ENCODE results near the gene COQ8A. TPM values are rescaled to one million over a fixed set of nuclear protein-coding genes. Genes with fewer than 3 reads are reported as not detected.

COQ8A gene
- total RNA-seq, 1 experiment from 2014 or later: 9.7 TPM

- no peak for DNase-seq (ENCODE audit: low read depth)
Measured at GRCh38 chr1:227009937-227010336, 69.8 kb downstream of the COQ8A start.

DNA sequence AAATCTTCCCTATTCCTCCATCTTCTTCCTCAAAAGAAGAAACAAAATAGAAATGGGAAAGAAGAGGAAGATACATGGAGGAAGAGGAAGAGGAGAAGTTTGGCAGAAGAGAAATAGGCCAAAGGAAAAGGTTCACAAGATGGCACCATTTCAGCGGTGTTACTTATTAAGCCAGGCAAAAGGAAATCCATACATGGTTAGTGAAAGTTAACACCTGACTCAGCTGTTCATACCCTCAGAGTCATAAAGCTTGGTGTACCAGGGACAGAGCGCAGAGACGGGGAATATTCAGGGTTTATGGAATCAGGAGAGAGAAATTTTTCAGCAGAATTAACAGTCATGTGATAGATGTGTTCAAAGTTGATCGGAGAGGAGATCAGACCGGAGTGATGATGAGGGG, 70.6 kb downstream of the COQ8A start:
- DNase-seq (ENCODE audit: low read depth): no peak

- no peak for DNase-seq (ENCODE audit: low read depth)
Measured at GRCh38 chr1:227016990-227017389, 76.9 kb downstream of the COQ8A start.

GRCh38 chr1:227032396-227032795, 92.3 kb downstream of the COQ8A start:
- DNase-seq (ENCODE audit: low read depth): no peak

GRCh38 chr1:227033880-227034279, 93.8 kb downstream of the COQ8A start:
- no peak for DNase-seq (ENCODE audit: low read depth)

DNA sequence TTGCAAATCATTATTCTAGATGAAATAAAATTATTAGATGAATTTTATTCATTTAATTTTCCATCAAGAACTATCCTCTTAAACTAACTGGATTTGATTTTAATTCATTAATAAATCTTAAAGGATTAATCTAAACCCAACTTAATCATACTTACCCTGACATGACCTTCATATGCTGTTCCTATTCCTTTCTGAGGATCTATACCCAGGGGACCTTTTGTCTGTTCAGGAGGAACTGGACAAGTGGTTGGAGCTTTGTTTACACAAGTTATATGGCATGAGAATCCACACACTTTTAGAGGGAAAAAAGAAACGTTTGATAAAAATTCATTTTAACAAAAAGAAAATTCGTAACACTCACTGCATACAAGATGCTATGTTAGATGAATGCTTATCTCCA, 95.2 kb downstream of the COQ8A start:
- no peak for DNase-seq (ENCODE audit: low read depth)

- DNase-seq (ENCODE audit: low read depth): no peak
Measured at GRCh38 chr1:227037121-227037520, 97.0 kb downstream of the COQ8A start.

Other genes starting within 250 kb of the COQ8A start
- gene ITPKB, start 201.0 kb upstream of the COQ8A start, total RNA-seq (2014; rRNA removed; shearing (Covaris generic)): 2.6 and 6.1 TPM in 2 replicates
- gene PSEN2, start 69.7 kb upstream of the COQ8A start, total RNA-seq (2014; rRNA removed; shearing (Covaris generic)): 25.5 and 31.2 TPM in 2 replicates